Prostate gland (tissue), 2 donors: ENCODE measurements around the gene TRIM32.

ENCODE experiments used
- POLR2A ChIP-seq: fragments of 450-650 bp; IDR thresholded peaks from one replicate; pipeline ENCODE4 v1.6.1; 2016; ENCODE audit warnings: antibody characterized with exemption, mild to moderate bottlenecking
- POLR2AphosphoS5 ChIP-seq: sonication (generic); formaldehyde crosslinking; IDR thresholded peaks from one replicate; pipeline ENCODE4 v1.6.1; 2017; ENCODE audit warnings: antibody characterized with exemption
- TF ChIP-seq, protein P1 (sequence below), 4 experiments: fragments of 200-600 bp in 2 of 4; fragments of 450-650 bp in 2 of 4; sonication (generic) in 2 of 4; IDR thresholded peaks; 1 replicate in 3 of 4; 2 replicates in 1 of 4; pipeline ENCODE4 v1.5.1; 2016 to 2019; ENCODE audit warnings: antibody characterized with exemption in 4 of 4, mild to moderate bottlenecking in 2 of 4, moderate library complexity in 2 of 4

DNA sequence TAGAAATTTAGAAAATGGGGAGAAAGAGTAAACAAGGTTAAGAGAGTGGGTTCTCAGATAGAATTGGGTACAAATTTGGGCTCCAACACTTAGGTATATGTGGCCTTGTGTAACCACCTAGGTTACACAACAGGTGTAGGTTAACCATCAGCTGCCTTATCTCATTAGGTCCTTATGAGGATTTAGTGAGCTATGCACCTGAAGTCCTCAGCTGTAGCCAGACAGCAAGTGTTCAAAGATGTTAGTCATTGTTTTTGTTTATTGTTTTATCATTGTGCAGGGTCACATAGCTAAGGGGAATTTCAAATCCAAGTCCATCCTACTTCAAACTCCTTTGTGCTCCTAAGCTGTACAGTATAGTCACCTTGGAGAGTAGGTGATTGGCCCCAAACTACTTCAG is 970 bp upstream of the TRIM32 start:
- TF ChIP-seq POLR2A (no peak), POLR2AphosphoS5 (no peak)
- TF ChIP-seq, protein P1, sequence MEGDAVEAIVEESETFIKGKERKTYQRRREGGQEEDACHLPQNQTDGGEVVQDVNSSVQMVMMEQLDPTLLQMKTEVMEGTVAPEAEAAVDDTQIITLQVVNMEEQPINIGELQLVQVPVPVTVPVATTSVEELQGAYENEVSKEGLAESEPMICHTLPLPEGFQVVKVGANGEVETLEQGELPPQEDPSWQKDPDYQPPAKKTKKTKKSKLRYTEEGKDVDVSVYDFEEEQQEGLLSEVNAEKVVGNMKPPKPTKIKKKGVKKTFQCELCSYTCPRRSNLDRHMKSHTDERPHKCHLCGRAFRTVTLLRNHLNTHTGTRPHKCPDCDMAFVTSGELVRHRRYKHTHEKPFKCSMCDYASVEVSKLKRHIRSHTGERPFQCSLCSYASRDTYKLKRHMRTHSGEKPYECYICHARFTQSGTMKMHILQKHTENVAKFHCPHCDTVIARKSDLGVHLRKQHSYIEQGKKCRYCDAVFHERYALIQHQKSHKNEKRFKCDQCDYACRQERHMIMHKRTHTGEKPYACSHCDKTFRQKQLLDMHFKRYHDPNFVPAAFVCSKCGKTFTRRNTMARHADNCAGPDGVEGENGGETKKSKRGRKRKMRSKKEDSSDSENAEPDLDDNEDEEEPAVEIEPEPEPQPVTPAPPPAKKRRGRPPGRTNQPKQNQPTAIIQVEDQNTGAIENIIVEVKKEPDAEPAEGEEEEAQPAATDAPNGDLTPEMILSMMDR (IDR thresholded peaks at IDR 0.05): no peak
